Activated CD8-positive, alpha-beta memory T cell treated with anti-CD3 and anti-CD28 coated beads, Interleukin-2, amount 50 U/mL, for 4 hours (primary cell): ENCODE results near the gene CHCHD3.

ENCODE experiments used
- DNase-seq: peaks from one replicate; pipeline ENCODE4 v3.0.0-alpha.2; 2020

The CHCHD3 gene

GRCh38 chr7:133081599-133082389 is at the start of gene CHCHD3:
CHCHD3 (minus strand) TSS chr7:133082090; CDS start chr7:133081937, 153 bp downstream.
- DNase-seq = peak; percentile 94

DNA sequence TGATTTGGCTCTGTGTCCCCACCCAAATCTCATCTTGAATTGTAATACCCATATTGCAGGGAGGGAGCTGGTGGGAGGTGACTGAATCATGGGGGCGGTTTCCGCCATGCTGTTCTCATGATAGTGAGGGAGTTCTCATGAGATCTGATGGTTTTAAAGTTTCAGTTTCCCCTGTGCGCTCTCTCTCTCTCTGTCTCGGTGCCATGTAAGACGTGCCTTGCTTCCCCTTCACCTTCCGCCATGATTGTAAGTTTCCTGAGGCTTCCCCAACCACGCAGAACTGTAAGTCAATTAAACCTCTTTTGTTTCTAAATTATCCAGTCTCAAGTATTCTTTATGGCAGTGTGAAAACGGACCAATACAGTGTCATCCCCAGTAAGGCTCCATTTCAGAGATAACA is 48.3 kb upstream of the CHCHD3 start:
- DNase-seq = no peak

- no peak for DNase-seq
These were observed 44.5 kb upstream of the CHCHD3 start for GRCh38 chr7:133126422-133126821.

DNA sequence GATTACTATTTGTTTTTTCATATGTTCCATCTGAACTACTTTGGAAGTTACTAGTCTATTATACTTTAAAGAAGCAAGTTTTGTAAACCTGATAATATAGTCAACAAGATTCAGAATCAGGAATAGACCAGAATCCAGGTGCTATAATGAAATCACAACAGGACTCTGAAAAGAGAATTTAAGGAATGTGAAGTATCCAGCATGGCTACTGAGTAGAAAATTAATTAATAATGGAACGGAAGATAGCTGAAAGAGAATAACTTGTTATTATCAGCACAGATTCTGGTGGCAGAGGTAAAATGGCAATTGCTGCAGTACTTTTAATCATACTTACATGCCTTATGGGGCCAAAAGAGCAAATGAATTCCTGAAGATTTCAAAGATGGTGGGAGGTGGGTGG is 43.1 kb upstream of the CHCHD3 start:
- no peak for DNase-seq

DNA sequence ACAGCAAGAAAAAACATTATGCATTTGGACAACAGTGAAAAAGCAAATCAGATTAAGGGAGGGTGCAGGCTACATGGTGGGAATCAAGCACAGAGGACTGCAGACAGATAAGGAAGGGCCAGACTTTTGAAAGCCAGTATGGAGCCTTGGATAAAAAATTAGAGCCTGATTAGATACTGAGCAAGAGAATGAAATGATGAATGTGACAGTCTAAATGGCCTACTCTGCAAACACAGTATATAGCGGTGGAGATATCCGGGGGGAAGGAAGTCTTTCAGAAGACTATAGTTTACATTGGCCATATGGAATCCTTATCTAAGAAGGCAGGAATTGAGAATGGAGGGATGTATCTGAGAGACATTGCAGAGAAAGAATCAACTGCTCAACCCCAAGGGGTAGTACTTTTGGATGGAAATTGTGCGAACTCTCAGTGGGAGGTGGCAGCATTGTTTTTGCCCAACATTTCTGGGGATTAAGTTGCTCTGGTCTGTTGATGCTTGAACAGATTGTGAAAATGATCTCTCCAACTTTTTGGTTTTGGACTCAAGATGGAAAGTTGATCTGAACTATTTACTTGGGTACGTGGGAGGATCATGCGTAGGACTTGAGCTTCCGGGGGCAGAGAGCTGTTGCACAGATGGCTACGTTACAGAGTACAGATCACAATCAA is 39.4 kb upstream of the CHCHD3 start:
- no peak for DNase-seq

DNA sequence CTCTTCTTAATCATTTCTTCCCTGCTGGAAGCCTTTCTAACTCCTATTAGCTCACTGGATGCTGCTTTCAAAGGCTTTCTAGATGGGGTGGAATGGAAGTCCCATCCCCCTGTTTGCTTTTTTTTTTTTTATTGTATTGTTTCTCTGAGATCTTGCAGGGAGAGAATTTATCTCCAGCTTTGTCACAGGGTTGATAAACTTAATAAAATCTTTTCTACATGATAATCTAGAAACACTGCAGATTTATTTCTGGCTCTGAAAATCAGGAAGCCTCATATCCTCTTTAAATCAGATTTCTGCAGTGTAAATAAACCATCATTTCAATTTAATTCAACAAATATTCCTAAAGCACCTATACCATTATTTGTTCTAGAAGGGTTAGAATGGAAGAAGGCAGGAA is 37.2 kb upstream of the CHCHD3 start:
- no peak for DNase-seq

DNA sequence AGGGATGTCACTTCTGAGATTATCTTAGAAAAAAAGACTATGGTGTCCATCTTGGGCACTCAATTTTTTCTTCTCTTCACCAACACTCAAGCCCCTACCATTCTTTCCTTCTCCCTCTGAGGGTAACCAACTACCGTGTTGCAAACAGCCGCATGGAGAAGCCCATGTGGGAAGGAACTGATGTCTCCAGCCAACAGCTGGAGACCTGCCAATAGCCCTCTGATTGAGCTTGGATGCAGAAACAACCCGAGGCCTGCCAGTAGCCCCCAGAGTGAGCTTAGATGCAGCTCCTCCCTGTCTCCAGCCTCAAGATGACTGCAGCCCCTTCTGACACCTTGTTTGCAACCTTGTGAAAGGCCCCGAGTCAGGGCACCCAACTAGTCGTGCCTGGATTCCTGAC is 36.4 kb upstream of the CHCHD3 start:
- no peak for DNase-seq

GRCh38 chr7:133117452-133117851 is 35.6 kb upstream of the CHCHD3 start:
- DNase-seq = no peak

DNA sequence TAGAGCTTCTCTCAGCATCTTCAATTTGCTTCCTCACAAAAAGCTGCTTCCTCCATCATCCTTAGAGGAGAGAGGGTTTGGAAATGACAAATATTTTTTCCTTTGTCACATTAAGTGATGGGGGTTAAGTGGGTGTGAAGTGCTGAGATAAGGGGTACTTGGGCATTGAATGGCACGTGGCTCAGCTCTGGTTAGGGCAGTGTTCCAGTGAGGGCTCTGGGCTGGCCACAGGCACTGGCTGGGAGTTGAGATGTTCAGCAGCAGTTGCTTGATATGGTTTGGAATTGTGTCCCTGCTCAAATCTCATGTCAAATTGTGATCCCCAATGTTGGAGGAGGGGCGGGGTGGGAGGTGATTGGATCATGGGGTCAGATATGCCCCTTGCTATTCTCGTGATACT is 33.7 kb upstream of the CHCHD3 start:
- no peak for DNase-seq

- DNase-seq = no peak
These were observed 32.6 kb upstream of the CHCHD3 start for GRCh38 chr7:133114519-133114918.

DNA sequence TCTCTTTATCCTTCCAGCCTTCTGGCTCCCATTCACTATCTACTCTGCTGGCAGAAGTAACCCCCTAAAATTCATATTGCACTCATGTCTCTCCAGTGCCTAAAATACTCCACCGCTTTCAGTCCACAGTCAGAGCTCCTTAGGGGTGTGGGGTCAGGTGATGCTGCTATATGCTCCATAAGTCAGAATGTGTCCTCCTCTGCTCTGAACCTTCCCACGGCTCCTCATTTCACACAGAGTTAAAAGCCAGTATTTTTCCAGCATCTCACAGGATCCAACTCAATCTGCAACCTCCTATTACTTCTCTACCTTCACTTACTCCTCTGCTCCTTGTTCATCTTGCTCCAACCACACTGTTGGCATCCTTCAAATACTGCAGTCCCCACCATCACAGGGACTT is 31.1 kb upstream of the CHCHD3 start:
- DNase-seq = no peak

DNA sequence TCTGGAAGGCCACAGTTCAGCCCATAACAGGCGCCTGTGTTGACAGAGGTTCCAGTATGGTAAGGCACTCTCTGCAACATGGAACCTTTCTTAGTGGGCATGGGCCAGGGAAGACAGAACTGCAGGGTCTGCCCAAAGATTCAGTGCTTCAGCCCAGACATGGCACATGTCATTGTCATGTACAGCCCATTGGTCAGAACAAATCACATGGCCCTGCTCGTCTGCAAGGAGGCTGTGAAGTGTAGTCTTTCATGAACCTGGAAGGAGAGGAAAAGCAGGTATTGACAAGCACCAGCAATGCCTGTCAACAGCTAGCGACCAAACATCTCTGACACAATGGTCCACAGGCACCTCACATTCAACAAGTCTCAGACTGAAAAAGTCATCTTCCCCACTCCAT is 30.4 kb upstream of the CHCHD3 start:
- DNase-seq = no peak

GRCh38 chr7:133110312-133110711 is 28.4 kb upstream of the CHCHD3 start:
- no peak for DNase-seq

DNA sequence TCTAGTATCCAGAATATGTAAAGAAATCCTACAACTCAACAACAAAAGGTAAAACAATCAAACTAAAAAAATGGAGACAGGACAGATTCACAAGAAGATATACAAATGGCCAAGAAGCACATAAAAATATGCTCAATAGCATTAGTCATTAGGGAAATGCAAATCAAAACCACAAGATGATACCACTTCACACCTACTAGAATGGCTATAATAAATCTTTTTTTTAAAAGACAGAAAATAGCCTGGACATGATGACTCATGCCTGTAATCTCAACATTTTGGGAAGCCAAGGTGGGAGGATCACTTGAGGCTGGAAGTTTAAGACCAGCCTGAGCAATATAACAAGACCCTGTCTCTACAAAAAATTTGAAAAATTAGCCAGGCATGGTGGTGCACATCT is 27.9 kb upstream of the CHCHD3 start:
- DNase-seq = no peak

- DNase-seq = no peak
These were observed 26.1 kb upstream of the CHCHD3 start for GRCh38 chr7:133108023-133108422.

GRCh38 chr7:133102276-133103060 is 20.6 kb upstream of the CHCHD3 start:
- no peak for DNase-seq

- no peak for DNase-seq
These were observed 17.9 kb upstream of the CHCHD3 start for GRCh38 chr7:133099633-133100286.

DNA sequence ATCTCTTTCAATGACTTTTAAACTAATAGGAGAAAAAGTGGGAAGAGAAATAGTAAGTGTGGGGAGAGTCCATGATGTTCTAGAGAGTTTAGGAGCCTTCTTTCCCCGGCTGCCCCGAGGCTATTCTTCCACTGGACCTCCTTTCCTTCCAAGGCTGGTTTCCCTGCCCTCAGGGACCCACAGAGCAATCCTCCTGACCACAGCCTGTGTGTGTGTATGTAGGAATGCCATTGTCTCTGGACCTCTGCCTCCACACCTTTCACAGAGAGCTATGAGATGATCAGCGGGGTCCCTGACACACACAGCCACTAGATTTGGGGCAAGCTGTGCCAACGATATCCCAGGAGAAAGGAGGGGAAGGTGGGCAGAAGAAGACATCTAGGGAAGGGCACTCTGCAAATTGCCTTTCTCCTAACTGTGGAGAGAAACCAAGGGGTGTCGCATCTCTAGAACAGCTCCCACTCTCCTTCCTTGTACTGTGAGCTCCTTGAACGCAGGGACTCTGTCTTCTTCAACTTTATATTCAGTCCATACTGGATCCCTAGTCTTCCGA is 13.3 kb upstream of the CHCHD3 start:
- DNase-seq = no peak

DNA sequence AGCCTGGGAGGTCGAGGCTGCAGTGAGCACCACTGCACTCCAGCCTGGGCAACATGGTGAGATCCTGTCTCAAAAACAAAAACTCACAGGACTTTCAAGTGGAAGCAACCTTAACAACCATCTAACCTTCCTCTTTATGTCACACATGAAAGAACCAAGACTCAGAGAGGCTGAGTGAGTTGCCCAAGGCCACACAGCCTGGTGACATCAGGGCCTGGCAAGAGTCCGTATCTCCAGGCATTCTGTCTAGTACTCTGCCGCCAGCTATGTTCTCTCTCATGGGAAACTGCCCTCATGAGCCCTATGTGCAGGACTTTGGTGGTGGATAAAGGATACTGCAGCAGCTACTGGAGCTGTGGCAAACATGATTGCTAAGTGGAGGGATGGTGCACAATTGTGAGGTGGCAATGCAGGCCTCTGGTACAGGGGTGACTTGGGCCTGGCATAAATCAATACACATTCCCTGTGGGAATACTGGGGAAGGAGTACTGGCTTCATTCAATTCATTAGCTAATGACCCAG is 10.1 kb upstream of the CHCHD3 start:
- no peak for DNase-seq

DNA sequence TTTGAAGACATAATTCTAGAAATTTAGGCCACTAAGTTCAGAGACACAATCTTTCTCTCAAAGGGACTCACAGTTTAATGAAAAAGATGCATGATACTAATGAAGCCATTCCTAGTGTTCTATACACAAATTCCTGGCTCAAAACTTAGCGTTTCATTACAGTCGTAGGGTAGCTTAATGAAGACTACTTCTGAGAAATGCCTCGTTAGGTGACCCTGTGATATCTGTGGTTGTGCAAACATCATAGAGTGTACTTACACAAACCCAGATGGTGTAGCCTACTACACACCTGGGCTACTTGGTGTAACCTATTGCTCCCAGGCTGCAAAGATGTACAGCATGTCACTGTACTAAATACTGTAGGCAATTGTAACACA is 488 bp upstream of the CHCHD3 start:
- no peak for DNase-seq

DNA sequence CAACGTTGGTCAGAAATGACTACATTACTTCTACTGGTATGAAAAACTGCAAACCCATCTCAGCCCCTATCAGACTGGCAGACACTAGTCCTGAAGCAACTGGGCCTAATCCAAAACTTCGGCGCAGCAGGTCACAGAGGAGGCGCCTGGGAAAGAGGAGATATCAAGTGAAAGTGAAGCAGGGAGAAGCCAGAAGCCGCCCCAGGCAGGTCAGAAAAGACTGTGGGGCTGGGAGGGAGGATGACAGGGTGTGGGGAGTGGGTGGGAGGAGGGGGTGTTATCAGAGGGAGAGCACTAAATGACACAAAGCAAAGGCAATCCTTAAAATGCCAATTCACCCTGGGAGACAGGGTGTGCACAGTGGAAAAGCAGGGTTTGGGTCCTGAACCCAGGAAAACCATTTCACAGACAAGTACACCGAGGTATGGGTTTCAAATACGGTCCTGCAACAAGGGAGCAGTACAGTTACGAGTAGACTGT is 731 bp downstream of the CHCHD3 start:
- no peak for DNase-seq

- DNase-seq = no peak
These were observed 2.6 kb downstream of the CHCHD3 start for GRCh38 chr7:133079296-133079695.

- no peak for DNase-seq
These were observed 4.5 kb downstream of the CHCHD3 start for GRCh38 chr7:133077394-133077793.
